ENCODE results near the gene TOMM40L.
"Not testable (repeated sequence)": the region's sequence is repeated elsewhere in the genome, so short reads cannot be mapped to it uniquely, and the experiment has no call there.

TOMM40L gene

GRCh38 chr1:161222175-161223019, 3.5 kb upstream of the TOMM40L start:
- no peak for DNase-seq (ENCODE audit: low read depth in 3 of 3)

- DNase-seq (ENCODE audit: low read depth in 3 of 3) = no peak
Measured at GRCh38 chr1:161223805-161224694, 1.8 kb upstream of the TOMM40L start.

GRCh38 chr1:161224695-161225087, 1.2 kb upstream of the TOMM40L start:
- DNase-seq (ENCODE audit: low read depth in 3 of 3) = not testable (repeated sequence)

- DNase-seq (ENCODE audit: low read depth in 3 of 3) = no peak
Measured at GRCh38 chr1:161225178-161225533, 704 bp upstream of the TOMM40L start.

- no peak for DNase-seq (ENCODE audit: low read depth in 3 of 3)
Measured at GRCh38 chr1:161226320-161226711, 456 bp downstream of the TOMM40L start.

GRCh38 chr1:161226759-161227158, 899 bp downstream of the TOMM40L start:
- no peak for DNase-seq (ENCODE audit: low read depth in 3 of 3)

GRCh38 chr1:161227196-161227871, 1.5 kb downstream of the TOMM40L start:
- DNase-seq (ENCODE audit: low read depth in 3 of 3) = peak; percentile 70 to 92 (median 85)

GRCh38 chr1:161228032-161228431, 2.2 kb downstream of the TOMM40L start:
- DNase-seq (ENCODE audit: low read depth in 3 of 3) = no peak

GRCh38 chr1:161229896-161230295, 4.0 kb downstream of the TOMM40L start:
- DNase-seq (ENCODE audit: low read depth in 3 of 3) = no peak

GRCh38 chr1:161230762-161231161, 4.9 kb downstream of the TOMM40L start:
- DNase-seq (ENCODE audit: low read depth in 3 of 3) = no peak

GRCh38 chr1:161233102-161233501, 7.2 kb downstream of the TOMM40L start:
- DNase-seq (ENCODE audit: low read depth in 3 of 3) = no peak

GRCh38 chr1:161235957-161236775, 10.3 kb downstream of the TOMM40L start:
- no peak for DNase-seq (ENCODE audit: low read depth in 3 of 3)

GRCh38 chr1:161238039-161238473, 12.2 kb downstream of the TOMM40L start, which contains the start of gene NR1I3:
TSS of gene NR1I3 (minus strand) at chr1:161238203. CDS start at chr1:161236565, 1,638 bp downstream.
- DNase-seq (ENCODE audit: low read depth in 3 of 3) = no peak

GRCh38 chr1:161241682-161242081, 15.8 kb downstream of the TOMM40L start:
- no peak for DNase-seq (ENCODE audit: low read depth in 3 of 3)

- no peak for DNase-seq (ENCODE audit: low read depth in 3 of 3)
Measured at GRCh38 chr1:161242313-161242712, 16.5 kb downstream of the TOMM40L start.

GRCh38 chr1:161244888-161245287, 19.0 kb downstream of the TOMM40L start:
- no peak for DNase-seq (ENCODE audit: low read depth in 3 of 3)

GRCh38 chr1:161250100-161250499, 24.2 kb downstream of the TOMM40L start:
- not testable (repeated sequence) for DNase-seq (ENCODE audit: low read depth in 3 of 3)

- no peak for DNase-seq (ENCODE audit: low read depth in 3 of 3)
Measured at GRCh38 chr1:161250829-161251228, 25.0 kb downstream of the TOMM40L start.

GRCh38 chr1:161251579-161251978, 25.7 kb downstream of the TOMM40L start:
- no peak for DNase-seq (ENCODE audit: low read depth in 3 of 3)

GRCh38 chr1:161255302-161255701, 29.4 kb downstream of the TOMM40L start:
- not testable (repeated sequence) for DNase-seq (ENCODE audit: low read depth in 3 of 3)

- not testable (repeated sequence) for DNase-seq (ENCODE audit: low read depth in 3 of 3)
Measured at GRCh38 chr1:161255955-161256520, 30.2 kb downstream of the TOMM40L start.
